ENCODE measurements around the gene NTM.

NTM gene

DNA sequence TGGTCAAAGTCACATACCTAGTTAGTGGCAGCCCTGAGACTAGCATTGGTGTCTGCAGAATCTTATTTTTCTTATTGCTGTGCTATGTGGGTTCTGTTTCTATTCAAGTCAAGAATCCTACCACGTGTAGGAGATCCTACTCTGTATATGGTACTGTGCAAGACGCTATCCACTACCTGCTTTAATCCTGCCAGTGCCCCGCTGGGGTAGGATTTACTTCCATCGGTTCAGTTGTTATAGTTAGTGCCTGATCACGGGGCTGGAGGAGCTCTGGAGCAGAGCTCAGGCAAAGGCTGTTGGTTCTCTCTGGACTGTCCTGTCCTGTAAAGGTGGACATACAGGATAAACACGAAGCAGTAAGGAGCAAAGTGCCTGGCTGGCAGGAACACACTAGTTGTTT, 167.9 kb downstream of the NTM start:
- ChIA-PET CTCF (interaction anchor here (0.8 to 1.1 kb wide), 2 partner anchors 12 to 474 kb away, joined by 3 read pairs; no protein-coding TSS in a partner anchor), POLR2A (no interaction called here)
- TF ChIP-seq, protein P1, sequence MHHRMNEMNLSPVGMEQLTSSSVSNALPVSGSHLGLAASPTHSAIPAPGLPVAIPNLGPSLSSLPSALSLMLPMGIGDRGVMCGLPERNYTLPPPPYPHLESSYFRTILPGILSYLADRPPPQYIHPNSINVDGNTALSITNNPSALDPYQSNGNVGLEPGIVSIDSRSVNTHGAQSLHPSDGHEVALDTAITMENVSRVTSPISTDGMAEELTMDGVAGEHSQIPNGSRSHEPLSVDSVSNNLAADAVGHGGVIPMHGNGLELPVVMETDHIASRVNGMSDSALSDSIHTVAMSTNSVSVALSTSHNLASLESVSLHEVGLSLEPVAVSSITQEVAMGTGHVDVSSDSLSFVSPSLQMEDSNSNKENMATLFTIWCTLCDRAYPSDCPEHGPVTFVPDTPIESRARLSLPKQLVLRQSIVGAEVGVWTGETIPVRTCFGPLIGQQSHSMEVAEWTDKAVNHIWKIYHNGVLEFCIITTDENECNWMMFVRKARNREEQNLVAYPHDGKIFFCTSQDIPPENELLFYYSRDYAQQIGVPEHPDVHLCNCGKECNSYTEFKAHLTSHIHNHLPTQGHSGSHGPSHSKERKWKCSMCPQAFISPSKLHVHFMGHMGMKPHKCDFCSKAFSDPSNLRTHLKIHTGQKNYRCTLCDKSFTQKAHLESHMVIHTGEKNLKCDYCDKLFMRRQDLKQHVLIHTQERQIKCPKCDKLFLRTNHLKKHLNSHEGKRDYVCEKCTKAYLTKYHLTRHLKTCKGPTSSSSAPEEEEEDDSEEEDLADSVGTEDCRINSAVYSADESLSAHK (tag by site-specific recombination; IDR thresholded peaks at IDR 0.05) = no peak
- no peak for TF ChIP-seq ZNF664 (tag by site-specific recombination; IDR thresholded peaks at IDR 0.05)
- no peak for TF ChIP-seq ZNF146 (tag by site-specific recombination; IDR thresholded peaks at IDR 0.05)
- TF ChIP-seq ZNF555 (tag by site-specific recombination; conservative IDR thresholded peaks at IDR 0.05) = no peak
- no peak for TF ChIP-seq ZNF175 (tag by site-specific recombination; IDR thresholded peaks at IDR 0.05)
- TF ChIP-seq, protein P2, sequence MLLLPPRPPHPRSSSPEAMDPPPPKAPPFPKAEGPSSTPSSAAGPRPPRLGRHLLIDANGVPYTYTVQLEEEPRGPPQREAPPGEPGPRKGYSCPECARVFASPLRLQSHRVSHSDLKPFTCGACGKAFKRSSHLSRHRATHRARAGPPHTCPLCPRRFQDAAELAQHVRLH (tag by site-specific recombination; IDR thresholded peaks at IDR 0.05) = no peak
- Histone ChIP-seq H3K27ac (ENCODE audit: extremely low read depth, low read depth, low read length) (no peak overlapping the region), H3K9me3 (ENCODE audit: control insufficient read depth, insufficient read depth, low read depth, low read length) (no peaks in the 10 kb centered on the region), H3K36me3 (ENCODE audit: control insufficient read depth in 2 of 2, insufficient read depth in 1 of 2, low read length in 2 of 2) (no peaks in the 10 kb centered on the region), H3K4me3 (ENCODE audit: low read depth, low read length) (no peak overlapping the region), H3K4me1 (ENCODE audit: control insufficient read depth, insufficient read depth, low read length) (no peaks in the 10 kb centered on the region)

DNA sequence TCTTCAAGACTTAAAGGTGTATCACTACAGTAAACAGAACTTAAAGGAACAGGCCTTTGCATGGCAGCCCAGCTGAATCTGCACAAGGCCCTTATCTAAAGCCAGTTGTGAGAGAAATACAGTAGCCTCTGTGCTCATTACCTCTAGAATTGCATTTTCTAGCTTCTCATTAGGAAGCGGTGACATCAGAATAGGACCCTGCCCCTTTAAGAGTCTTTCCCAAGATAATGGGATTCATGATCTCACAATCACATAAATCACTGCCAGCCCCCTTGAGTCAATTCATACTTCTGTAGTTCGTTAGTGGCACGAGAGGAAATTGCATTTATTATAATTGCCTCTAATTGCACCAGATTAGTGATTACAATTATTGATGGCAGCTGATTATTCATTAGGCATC, 170.3 kb downstream of the NTM start:
- CTCF ChIA-PET = no interaction called here

DNA sequence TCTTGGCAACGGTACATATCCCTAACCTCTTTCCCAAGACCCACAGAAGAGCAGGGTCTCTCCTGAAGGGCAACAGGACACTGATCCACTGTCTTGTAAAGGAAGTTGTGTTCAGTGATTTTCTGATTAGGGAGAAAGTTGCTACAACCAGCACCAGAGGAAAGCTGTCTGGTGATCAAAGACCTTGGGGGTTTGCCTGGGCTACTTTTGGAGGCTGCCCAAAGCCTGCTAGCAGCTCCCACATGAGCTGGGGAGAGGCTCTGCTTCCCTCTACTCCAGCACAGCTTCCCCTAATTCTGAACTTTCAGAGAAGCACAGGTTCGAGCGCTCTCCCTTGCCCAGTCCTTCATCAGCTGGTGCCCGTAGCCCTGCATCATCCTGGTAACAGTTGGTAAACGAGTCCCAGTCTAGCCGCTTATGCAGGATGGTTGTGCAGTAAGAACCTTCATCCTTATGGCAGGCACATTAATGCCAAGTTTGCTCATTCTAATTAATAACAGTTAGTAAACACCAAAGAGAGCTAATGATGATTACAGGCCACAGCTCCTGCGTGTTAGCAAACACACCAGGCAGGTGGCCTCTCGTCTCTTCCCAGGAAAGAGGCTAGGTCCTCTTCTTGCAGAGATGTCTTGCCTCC, 173.1 kb downstream of the NTM start:
- H3K4me3 ChIP-seq (ENCODE audit: low read depth, low read length) = no peak overlapping the region
- ChIA-PET POLR2A (no interaction called here), CTCF (interaction anchor here (3.0 kb wide), 1 partner anchor 131 kb away, joined by 11 read pairs; no protein-coding TSS in a partner anchor)
- no peaks in the 10 kb centered on the region for H3K9me3 ChIP-seq (ENCODE audit: control insufficient read depth, insufficient read depth, low read depth, low read length)
- H3K27ac ChIP-seq (ENCODE audit: extremely low read depth, low read depth, low read length) = no peak overlapping the region
- no peaks in the 10 kb centered on the region for H3K36me3 ChIP-seq (ENCODE audit: control insufficient read depth in 2 of 2, insufficient read depth in 1 of 2, low read length in 2 of 2)
- no peaks in the 10 kb centered on the region for H3K4me1 ChIP-seq (ENCODE audit: control insufficient read depth, insufficient read depth, low read length)
- TF ChIP-seq ZBTB17 (tag by site-specific recombination; IDR thresholded peaks at IDR 0.05) (no peak), ZNF654 (tag by site-specific recombination; IDR thresholded peaks at IDR 0.05; ENCODE audit: low read depth) (no peak), ZNF121 (tag by site-specific recombination; IDR thresholded peaks at IDR 0.05) (no peak), SETDB1 (IDR thresholded peaks at IDR 0.05; ENCODE audit: insufficient read length, low read length) (no peak), ZNF670 (tag by site-specific recombination; IDR thresholded peaks at IDR 0.05; ENCODE audit: low read depth) (no peak), ZFP41 (tag by site-specific recombination; IDR thresholded peaks at IDR 0.05; ENCODE audit: borderline replicate concordance) (no peak)
- TF ChIP-seq, protein P3, sequence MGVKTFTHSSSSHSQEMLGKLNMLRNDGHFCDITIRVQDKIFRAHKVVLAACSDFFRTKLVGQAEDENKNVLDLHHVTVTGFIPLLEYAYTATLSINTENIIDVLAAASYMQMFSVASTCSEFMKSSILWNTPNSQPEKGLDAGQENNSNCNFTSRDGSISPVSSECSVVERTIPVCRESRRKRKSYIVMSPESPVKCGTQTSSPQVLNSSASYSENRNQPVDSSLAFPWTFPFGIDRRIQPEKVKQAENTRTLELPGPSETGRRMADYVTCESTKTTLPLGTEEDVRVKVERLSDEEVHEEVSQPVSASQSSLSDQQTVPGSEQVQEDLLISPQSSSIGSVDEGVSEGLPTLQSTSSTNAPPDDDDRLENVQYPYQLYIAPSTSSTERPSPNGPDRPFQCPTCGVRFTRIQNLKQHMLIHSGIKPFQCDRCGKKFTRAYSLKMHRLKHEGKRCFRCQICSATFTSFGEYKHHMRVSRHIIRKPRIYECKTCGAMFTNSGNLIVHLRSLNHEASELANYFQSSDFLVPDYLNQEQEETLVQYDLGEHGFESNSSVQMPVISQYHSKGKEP (tag by site-specific recombination; IDR thresholded peaks at IDR 0.05) = no peak

More for the DNA sequence above, 170.3 kb downstream of the NTM start:
- no peaks in the 10 kb centered on the region for H3K4me1 ChIP-seq (ENCODE audit: control insufficient read depth, insufficient read depth, low read length)
- H3K4me3 ChIP-seq (ENCODE audit: low read depth, low read length) = no peak overlapping the region
- TF ChIP-seq ZNF37A (tag by site-specific recombination; IDR thresholded peaks at IDR 0.05) = no peak
- no peak for TF ChIP-seq ZNF354C (tag by site-specific recombination; IDR thresholded peaks at IDR 0.05; ENCODE audit: borderline replicate concordance, low read depth)
- no peak for TF ChIP-seq ZNF175 (tag by site-specific recombination; IDR thresholded peaks at IDR 0.05)
- TF ChIP-seq ZNF221 (tag by site-specific recombination; IDR thresholded peaks at IDR 0.05; ENCODE audit: borderline replicate concordance) = no peak
- no peak for TF ChIP-seq ZNF426 (tag by site-specific recombination; IDR thresholded peaks at IDR 0.05)
- TF ChIP-seq ZNF214 (tag by site-specific recombination; IDR thresholded peaks at IDR 0.05; ENCODE audit: borderline replicate concordance) = no peak
- TF ChIP-seq, protein P4, sequence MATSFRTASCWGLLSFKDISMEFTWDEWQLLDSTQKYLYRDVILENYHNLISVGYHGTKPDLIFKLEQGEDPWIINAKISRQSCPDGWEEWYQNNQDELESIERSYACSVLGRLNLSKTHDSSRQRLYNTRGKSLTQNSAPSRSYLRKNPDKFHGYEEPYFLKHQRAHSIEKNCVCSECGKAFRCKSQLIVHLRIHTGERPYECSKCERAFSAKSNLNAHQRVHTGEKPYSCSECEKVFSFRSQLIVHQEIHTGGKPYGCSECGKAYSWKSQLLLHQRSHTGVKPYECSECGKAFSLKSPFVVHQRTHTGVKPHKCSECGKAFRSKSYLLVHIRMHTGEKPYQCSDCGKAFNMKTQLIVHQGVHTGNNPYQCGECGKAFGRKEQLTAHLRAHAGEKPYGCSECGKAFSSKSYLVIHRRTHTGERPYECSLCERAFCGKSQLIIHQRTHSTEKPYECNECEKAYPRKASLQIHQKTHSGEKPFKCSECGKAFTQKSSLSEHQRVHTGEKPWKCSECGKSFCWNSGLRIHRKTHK (tag by site-specific recombination; IDR thresholded peaks at IDR 0.05) = no peak
- TF ChIP-seq, protein P5, sequence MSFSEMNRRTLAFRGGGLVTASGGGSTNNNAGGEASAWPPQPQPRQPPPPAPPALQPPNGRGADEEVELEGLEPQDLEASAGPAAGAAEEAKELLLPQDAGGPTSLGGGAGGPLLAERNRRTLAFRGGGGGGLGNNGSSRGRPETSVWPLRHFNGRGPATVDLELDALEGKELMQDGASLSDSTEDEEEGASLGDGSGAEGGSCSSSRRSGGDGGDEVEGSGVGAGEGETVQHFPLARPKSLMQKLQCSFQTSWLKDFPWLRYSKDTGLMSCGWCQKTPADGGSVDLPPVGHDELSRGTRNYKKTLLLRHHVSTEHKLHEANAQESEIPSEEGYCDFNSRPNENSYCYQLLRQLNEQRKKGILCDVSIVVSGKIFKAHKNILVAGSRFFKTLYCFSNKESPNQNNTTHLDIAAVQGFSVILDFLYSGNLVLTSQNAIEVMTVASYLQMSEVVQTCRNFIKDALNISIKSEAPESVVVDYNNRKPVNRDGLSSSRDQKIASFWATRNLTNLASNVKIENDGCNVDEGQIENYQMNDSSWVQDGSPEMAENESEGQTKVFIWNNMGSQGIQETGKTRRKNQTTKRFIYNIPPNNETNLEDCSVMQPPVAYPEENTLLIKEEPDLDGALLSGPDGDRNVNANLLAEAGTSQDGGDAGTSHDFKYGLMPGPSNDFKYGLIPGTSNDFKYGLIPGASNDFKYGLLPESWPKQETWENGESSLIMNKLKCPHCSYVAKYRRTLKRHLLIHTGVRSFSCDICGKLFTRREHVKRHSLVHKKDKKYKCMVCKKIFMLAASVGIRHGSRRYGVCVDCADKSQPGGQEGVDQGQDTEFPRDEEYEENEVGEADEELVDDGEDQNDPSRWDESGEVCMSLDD (tag by site-specific recombination; IDR thresholded peaks at IDR 0.05) = no peak
- no peak for TF ChIP-seq ZNF302 (tag by site-specific recombination; IDR thresholded peaks at IDR 0.05; ENCODE audit: low read depth)
- TF ChIP-seq ZNF16 (tag by site-specific recombination; IDR thresholded peaks at IDR 0.05; ENCODE audit: low read depth) = no peak
- no peaks in the 10 kb centered on the region for H3K9me3 ChIP-seq (ENCODE audit: control insufficient read depth, insufficient read depth, low read depth, low read length)
- no peaks in the 10 kb centered on the region for H3K36me3 ChIP-seq (ENCODE audit: control insufficient read depth in 2 of 2, insufficient read depth in 1 of 2, low read length in 2 of 2)
- POLR2A ChIA-PET = no interaction called here
- H3K27ac ChIP-seq (ENCODE audit: extremely low read depth, low read depth, low read length) = no peak overlapping the region

All from HEK293 (cell line).